Glomerular endothelial cell (primary cell): ENCODE results near the gene HIVEP3. TPM values are rescaled to one million over a fixed set of nuclear protein-coding genes. Genes with fewer than 3 reads are reported as not detected.

ENCODE experiments used
- DNase-seq: peaks from one replicate; pipeline ENCODE4 v3.0.0-alpha.2; 2011; ENCODE audit warnings: low read depth, low spot score; ENCODE audit errors: extremely low read depth
- total RNA-seq: library from RNA; depleted of rRNA; stranded (reverse); fragments of >200 nt; gene quantifications from 2 replicates; pipeline ENCODE4 v1.2.3, GENCODE V29; 2015

HIVEP3 gene
- total RNA-seq, 1 donor from 2014 or later: 7.6 TPM

- no peak for DNase-seq
These were observed 275.6 kb downstream of the HIVEP3 start for GRCh38 chr1:41642922-41643821.

- DNase-seq: no peak
These were observed 276.7 kb downstream of the HIVEP3 start for GRCh38 chr1:41641941-41642527.

GRCh38 chr1:41641475-41641814 is 277.3 kb downstream of the HIVEP3 start:
- DNase-seq: no peak

GRCh38 chr1:41640756-41641474 is 277.8 kb downstream of the HIVEP3 start:
- DNase-seq: no peak

- DNase-seq: no peak
These were observed 278.5 kb downstream of the HIVEP3 start for GRCh38 chr1:41640141-41640751.

- DNase-seq: no peak
These were observed 279.3 kb downstream of the HIVEP3 start for GRCh38 chr1:41639332-41639936.

- no peak for DNase-seq
These were observed 280.4 kb downstream of the HIVEP3 start for GRCh38 chr1:41638086-41639024.

- no peak for DNase-seq
These were observed 281.4 kb downstream of the HIVEP3 start for GRCh38 chr1:41637367-41637766.

GRCh38 chr1:41633764-41634163 is 285.0 kb downstream of the HIVEP3 start:
- DNase-seq: no peak

GRCh38 chr1:41632781-41633575 is 285.7 kb downstream of the HIVEP3 start:
- no peak for DNase-seq

- DNase-seq: no peak
These were observed 286.8 kb downstream of the HIVEP3 start for GRCh38 chr1:41631971-41632370.

GRCh38 chr1:41631154-41631553 is 287.6 kb downstream of the HIVEP3 start:
- DNase-seq: no peak

GRCh38 chr1:41629571-41629970 is 289.2 kb downstream of the HIVEP3 start:
- DNase-seq: no peak

- DNase-seq: no peak
These were observed 289.6 kb downstream of the HIVEP3 start for GRCh38 chr1:41629141-41629540.

- DNase-seq: no peak
These were observed 291.0 kb downstream of the HIVEP3 start for GRCh38 chr1:41627491-41628280.

GRCh38 chr1:41626616-41627375 is 291.9 kb downstream of the HIVEP3 start:
- no peak for DNase-seq

- DNase-seq: no peak
These were observed 292.6 kb downstream of the HIVEP3 start for GRCh38 chr1:41626146-41626545.
